Neural progenitor cell (in vitro differentiated cells): Measurements from ENCODE around the gene HEATR5A. TPM values are rescaled to one million over a fixed set of nuclear protein-coding genes. Genes with fewer than 3 reads are reported as not detected.
"Not testable (repeated sequence)": the region's sequence is repeated elsewhere in the genome, so short reads cannot be mapped to it uniquely, and the experiment has no call there.

Experiments used
- DNase-seq: peaks from one replicate; pipeline ENCODE4 v3.0.0-alpha.2; 2016; ENCODE audit warnings: low spot score
- H2AFZ ChIP-seq: fragments of 200-600 bp; sonication (generic); replicated peaks from 2 replicates; pipeline ENCODE4 v1.6.1; 2016; ENCODE audit warnings: antibody characterized with exemption
- H3F3A ChIP-seq: fragments of 200-600 bp; sonication (generic); 2 replicates; pipeline ENCODE4 v1.6.1; 2016; ENCODE audit warnings: antibody characterized with exemption, low read depth
- H3K27ac ChIP-seq: fragments of 200-600 bp; sonication (generic); 2 replicates; pipeline ENCODE4 v1.5.1; 2016; ENCODE audit warnings: mild to moderate bottlenecking
- H3K27me3 ChIP-seq: fragments of 200-600 bp; sonication (generic); 2 replicates; pipeline ENCODE4 v1.6.1; 2016; ENCODE audit warnings: mild to moderate bottlenecking, moderate library complexity
- H3K36me3 ChIP-seq: fragments of 200-600 bp; sonication (generic); 2 replicates; pipeline ENCODE4 v1.5.1; 2016
- H3K4me1 ChIP-seq: fragments of 200-600 bp; sonication (generic); 2 replicates; pipeline ENCODE4 v1.6.1; 2016; ENCODE audit warnings: mixed run types
- H3K4me2 ChIP-seq: fragments of 200-600 bp; sonication (generic); 2 replicates; pipeline ENCODE4 v1.6.1; 2016
- H3K4me3 ChIP-seq: fragments of 200-600 bp; sonication (generic); 2 replicates; pipeline ENCODE4 v1.5.1; 2016
- H3K79me2 ChIP-seq: fragments of 200-600 bp; sonication (generic); 2 replicates; pipeline ENCODE4 v1.6.1; 2016; ENCODE audit warnings: low read depth
- H3K9ac ChIP-seq: fragments of 200-600 bp; sonication (generic); 2 replicates; pipeline ENCODE4 v1.6.1; 2016
- H3K9me3 ChIP-seq: fragments of 200-600 bp; sonication (generic); 2 replicates; pipeline ENCODE4 v1.5.1; 2016; ENCODE audit warnings: low read depth
- H4K20me1 ChIP-seq: fragments of 200-600 bp; sonication (generic); 2 replicates; pipeline ENCODE4 v1.6.1; 2016; ENCODE audit warnings: low read depth
- H3K27ac Mint-ChIP-seq: 3 replicates; pipeline ENCODE4 v1.8.0; 2021; ENCODE audit warnings: mixed read lengths
- H3K27me3 Mint-ChIP-seq: 2 replicates; pipeline ENCODE4 v1.8.0; 2022; ENCODE audit warnings: low read depth, mild to moderate bottlenecking, inconsistent platforms, moderate library complexity, mixed read lengths; ENCODE audit not compliant: insufficient read depth
- H3K36me3 Mint-ChIP-seq: 3 replicates; pipeline ENCODE4 v1.8.0; 2021; ENCODE audit warnings: mixed read lengths
- H3K4me1 Mint-ChIP-seq: 3 replicates; pipeline ENCODE4 v1.8.0; 2021; ENCODE audit warnings: mixed read lengths
- H3K4me3 Mint-ChIP-seq: 3 replicates; pipeline ENCODE4 v1.8.0; 2021; ENCODE audit warnings: mild to moderate bottlenecking, moderate library complexity, mixed read lengths
- H3K9me3 Mint-ChIP-seq: 3 replicates; pipeline ENCODE4 v1.8.0; 2020; ENCODE audit warnings: mixed read lengths
- EZH2 ChIP-seq: fragments of 200-600 bp; sonication (generic); IDR thresholded peaks from 2 replicates; pipeline ENCODE4 v1.6.1; 2017; ENCODE audit warnings: antibody characterized with exemption, mild to moderate bottlenecking, moderate library complexity
- EZH2phosphoT487 ChIP-seq: fragments of 200-600 bp; sonication (generic); IDR thresholded peaks from 2 replicates; pipeline ENCODE4 v1.6.1; 2017; ENCODE audit warnings: antibody characterized with exemption
- small RNA-seq: library from RNA; depleted of rRNA; stranded (forward); fragments of <200 nt; gene quantifications from one replicate; pipeline ENCODE3, GENCODE V24; 2015
- total RNA-seq: library from RNA; depleted of rRNA; stranded (reverse); fragments of >200 nt; gene quantifications from 2 replicates; pipeline ENCODE4 v1.2.3, GENCODE V29; 2015; ENCODE audit warnings: low replicate concordance
- TF ChIP-seq, protein P1 (sequence below): fragments of 200-600 bp; sonication (generic); IDR thresholded peaks from 2 replicates; pipeline ENCODE4 v1.5.1; 2017; ENCODE audit warnings: antibody characterized with exemption, mild to moderate bottlenecking

The HEATR5A gene
- total RNA-seq, 1 donor from 2014 or later: 34.7 TPM

- no peak overlapping the region for H3K27ac Mint-ChIP-seq
- no peaks in the 10 kb centered on the region for H3K9me3 Mint-ChIP-seq
- Histone ChIP-seq H2AFZ (peak overlapping the region; percentile 10), H3K4me2 (no peak overlapping the region), H3K79me2 (no peaks in the 10 kb centered on the region), H3K9ac (no peak overlapping the region), H4K20me1 (no peaks in the 10 kb centered on the region), H3K9me3 (no peaks in the 10 kb centered on the region), H3K27me3 (no peaks in the 10 kb centered on the region), H3K27ac (no peak overlapping the region), H3K4me3 (no peak overlapping the region), H3F3A (no peaks in the 10 kb centered on the region), H3K4me1 (no peaks in the 10 kb centered on the region), H3K36me3 (no peaks in the 10 kb centered on the region)
- no peaks in the 10 kb centered on the region for H3K36me3 Mint-ChIP-seq
- TF ChIP-seq, protein P1, sequence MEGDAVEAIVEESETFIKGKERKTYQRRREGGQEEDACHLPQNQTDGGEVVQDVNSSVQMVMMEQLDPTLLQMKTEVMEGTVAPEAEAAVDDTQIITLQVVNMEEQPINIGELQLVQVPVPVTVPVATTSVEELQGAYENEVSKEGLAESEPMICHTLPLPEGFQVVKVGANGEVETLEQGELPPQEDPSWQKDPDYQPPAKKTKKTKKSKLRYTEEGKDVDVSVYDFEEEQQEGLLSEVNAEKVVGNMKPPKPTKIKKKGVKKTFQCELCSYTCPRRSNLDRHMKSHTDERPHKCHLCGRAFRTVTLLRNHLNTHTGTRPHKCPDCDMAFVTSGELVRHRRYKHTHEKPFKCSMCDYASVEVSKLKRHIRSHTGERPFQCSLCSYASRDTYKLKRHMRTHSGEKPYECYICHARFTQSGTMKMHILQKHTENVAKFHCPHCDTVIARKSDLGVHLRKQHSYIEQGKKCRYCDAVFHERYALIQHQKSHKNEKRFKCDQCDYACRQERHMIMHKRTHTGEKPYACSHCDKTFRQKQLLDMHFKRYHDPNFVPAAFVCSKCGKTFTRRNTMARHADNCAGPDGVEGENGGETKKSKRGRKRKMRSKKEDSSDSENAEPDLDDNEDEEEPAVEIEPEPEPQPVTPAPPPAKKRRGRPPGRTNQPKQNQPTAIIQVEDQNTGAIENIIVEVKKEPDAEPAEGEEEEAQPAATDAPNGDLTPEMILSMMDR: no peak
- TF ChIP-seq EZH2 (no peak), EZH2phosphoT487 (no peak)
- H3K27me3 Mint-ChIP-seq: no peaks in the 10 kb centered on the region
- no peak for DNase-seq
- no peak overlapping the region for H3K4me3 Mint-ChIP-seq
- no peaks in the 10 kb centered on the region for H3K4me1 Mint-ChIP-seq
Measured at GRCh38 chr14:31244626-31245025, 175.7 kb downstream of the HEATR5A start.

GRCh38 chr14:31243860-31244259 is 176.5 kb downstream of the HEATR5A start:
- TF ChIP-seq EZH2phosphoT487: no peak
- TF ChIP-seq, protein P1: no peak
- TF ChIP-seq EZH2: no peak
- Histone ChIP-seq H3K4me1 (no peaks in the 10 kb centered on the region), H3K79me2 (no peaks in the 10 kb centered on the region), H3K4me2 (no peak overlapping the region), H4K20me1 (no peaks in the 10 kb centered on the region), H2AFZ (peak overlapping the region; percentile 63), H3K36me3 (no peaks in the 10 kb centered on the region), H3K9me3 (no peaks in the 10 kb centered on the region), H3K4me3 (no peak overlapping the region), H3K9ac (no peak overlapping the region), H3K27ac (no peak overlapping the region), H3F3A (no peaks in the 10 kb centered on the region), H3K27me3 (no peaks in the 10 kb centered on the region)
- no peaks in the 10 kb centered on the region for H3K36me3 Mint-ChIP-seq
- H3K9me3 Mint-ChIP-seq: no peaks in the 10 kb centered on the region
- H3K27ac Mint-ChIP-seq: peak overlapping the region; percentile 2
- no peaks in the 10 kb centered on the region for H3K27me3 Mint-ChIP-seq
- H3K4me3 Mint-ChIP-seq: no peak overlapping the region
- H3K4me1 Mint-ChIP-seq: no peaks in the 10 kb centered on the region
- no peak for DNase-seq

DNA sequence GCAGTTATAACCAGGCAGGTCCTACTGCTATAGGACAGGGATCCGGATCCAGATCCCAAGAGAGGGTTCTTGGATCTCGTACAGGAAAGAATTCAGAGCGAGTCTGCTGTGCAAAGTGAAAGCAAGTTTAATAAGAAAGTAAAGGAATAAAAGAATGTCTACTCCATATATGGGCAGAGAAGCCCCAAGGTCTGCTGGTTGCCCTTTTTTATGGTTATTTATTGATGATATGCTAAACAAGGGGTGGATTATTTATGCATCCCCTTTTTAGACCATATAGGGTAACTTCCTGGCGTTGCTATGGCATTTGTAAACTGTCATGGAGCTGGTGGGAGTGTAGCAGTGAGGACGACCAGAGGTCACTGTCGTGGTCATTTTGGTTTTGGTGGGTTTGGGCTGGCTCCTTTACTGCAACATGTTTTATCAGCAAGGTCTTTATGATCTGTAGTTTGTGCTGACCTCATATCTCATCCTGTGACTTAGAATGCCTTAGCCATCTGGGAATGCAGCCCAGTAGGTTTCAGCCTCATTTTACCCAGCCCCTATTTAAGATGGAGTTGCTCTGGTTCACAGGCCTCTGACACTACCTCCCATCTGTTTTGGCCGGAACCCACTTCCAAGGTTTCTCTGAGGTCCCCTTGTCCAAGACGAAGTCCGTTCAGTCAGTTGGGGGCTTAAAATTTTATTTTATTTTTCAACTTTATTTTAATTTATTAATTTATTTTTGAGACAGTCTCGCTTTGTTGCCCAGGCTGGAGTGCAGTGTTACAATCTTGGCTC is 178.0 kb downstream of the HEATR5A start:
- H3K9ac ChIP-seq, H3K4me3 Mint-ChIP-seq, DNase-seq, H3K9me3 Mint-ChIP-seq, H3K79me2 ChIP-seq, H3K27me3 Mint-ChIP-seq, H3F3A ChIP-seq, H3K36me3 Mint-ChIP-seq, H3K4me2 ChIP-seq, H2AFZ ChIP-seq, H3K4me3 ChIP-seq, H3K27ac ChIP-seq, H3K27me3 ChIP-seq, H3K9me3 ChIP-seq, H3K4me1 ChIP-seq, H3K36me3 ChIP-seq, H3K27ac Mint-ChIP-seq, H3K4me1 Mint-ChIP-seq, H4K20me1 ChIP-seq: not testable (repeated sequence)

Small RNAs within 50 kb of the gene (small RNA-seq; reads per million reads assigned to genes)
- not detected for gene RF00019

Other genes with a start within 250 kb of the HEATR5A start
- gene HECTD1, start 212.8 kb downstream of the HEATR5A start, total RNA-seq: 142 and 153 TPM in 2 replicates
- 8.6 and 11.9 TPM in 2 replicates for gene DTD2, start 37.0 kb upstream of the HEATR5A start, total RNA-seq
- gene GPR33, start 67.5 kb upstream of the HEATR5A start, total RNA-seq: not detected in 2 replicates
- 15.9 and 29.3 TPM in 2 replicates for gene NUBPL, start 140.9 kb upstream of the HEATR5A start, total RNA-seq